ENCODE measurements around the gene CCNA2.

- TF ChIP-seq CTCF (IDR thresholded peaks at IDR 0.05; ENCODE audit: insufficient read depth, low read depth, low read length) (no peak), EZH2 (IDR thresholded peaks at IDR 0.05; ENCODE audit: insufficient read depth, low read length) (no peak)
These were observed 4.3 kb downstream of the CCNA2 start for GRCh38 chr4:121819216-121819965.
